Endothelial cell of umbilical vein (primary cell): ENCODE results near the gene TGFBI. TPM values are rescaled to one million over a fixed set of nuclear protein-coding genes. Genes with fewer than 3 reads are reported as not detected.

Experiments
- BruUV-seq: library from RNA; stranded (reverse); fragments of 400-500 nt; replicated peaks from 2 replicates; lab custom pipeline; 2021; lab: Mats Ljungman, UMichigan
- CTCF ChIA-PET: fragments of 300-600, 350-600 bp; sonication (Branson Sonifier 250); formaldehyde crosslinking; loops from one replicate; lab custom pipeline; 2021; ENCODE audit warnings: antibody characterized with exemption, inconsistent platforms; lab: Charles Lee
- POLR2A ChIA-PET: fragments of 300-600, 350-600 bp; sonication (Branson Sonifier 250); formaldehyde crosslinking; loops from one replicate; lab custom pipeline; 2021; ENCODE audit warnings: antibody characterized with exemption, inconsistent platforms; lab: Charles Lee
- DNase-seq: peaks from one replicate; pipeline ENCODE4 v3.0.0-alpha.2; 2011; ENCODE audit warnings: low read depth, low spot score
- FAIRE-seq: peaks from 2 replicates; lab custom pipeline; 2011; peaks lifted over from hg19 to GRCh38; lab: Jason Lieb, UNC
- H2AFZ ChIP-seq: 2 replicates; pipeline ENCODE4 v1.6.0; 2012; ENCODE audit warnings: low read depth, low read length, control low read depth, inconsistent platforms
- H3K27ac ChIP-seq: 2 replicates; pipeline ENCODE4 v1.5.1; 2011; ENCODE audit warnings: low read depth, mild to moderate bottlenecking, control low read depth, low read length, moderate library complexity; ENCODE audit not compliant: insufficient read depth
- H3K27me3 ChIP-seq, 2 experiments: 2 replicates each; pipeline versions ENCODE4 v1.6.0 to v1.6.1; 2011; ENCODE audit warnings: low read length in 2 of 2, mixed read lengths in 1 of 2; ENCODE audit not compliant: control insufficient read depth in 2 of 2, insufficient read depth in 2 of 2
- H3K36me3 ChIP-seq, 2 experiments: 2 replicates in 1 of 2; 3 replicates in 1 of 2; pipeline ENCODE4 v1.5.1; 2011; ENCODE audit warnings: low read length in 2 of 2, mild to moderate bottlenecking in 1 of 2, moderate library complexity in 1 of 2; ENCODE audit not compliant: control insufficient read depth in 2 of 2, insufficient read depth in 2 of 2; ENCODE audit errors: extremely low read depth in 1 of 2
- H3K4me1 ChIP-seq: 3 replicates; pipeline ENCODE4 v1.5.1; 2011; ENCODE audit warnings: mild to moderate bottlenecking, low read length; ENCODE audit not compliant: control insufficient read depth, insufficient read depth; ENCODE audit errors: extremely low read depth
- H3K4me2 ChIP-seq: 2 replicates; pipeline ENCODE4 v1.6.1; 2011; ENCODE audit warnings: low read length, control low read depth, mixed read lengths; ENCODE audit not compliant: insufficient read depth
- H3K4me3 ChIP-seq, 3 experiments: fragments of 200-600 bp in 1 of 3; sonication (generic), shearing (Covaris generic) in 1 of 3; replicated peaks in 1 of 3; 2 replicates each; pipeline ENCODE4 v1.5.1; 2011 to 2016; ENCODE audit warnings: control low read depth in 3 of 3, low read length in 3 of 3, mild to moderate bottlenecking in 2 of 3, inconsistent platforms in 1 of 3, low read depth in 1 of 3, moderate library complexity in 1 of 3; ENCODE audit not compliant: insufficient read depth in 1 of 3
- H3K79me2 ChIP-seq: 2 replicates; pipeline ENCODE4 v1.6.0; 2012; ENCODE audit warnings: low read length, inconsistent platforms; ENCODE audit not compliant: control insufficient read depth, insufficient read depth
- H3K9ac ChIP-seq: replicated peaks from 2 replicates; pipeline ENCODE3; 2011; ENCODE audit warnings: low read length, control low read depth; ENCODE audit not compliant: insufficient read depth; ENCODE audit errors: extremely low read depth
- H3K9me1 ChIP-seq: replicated peaks from 3 replicates; pipeline ENCODE4 v1.6.0; 2011; ENCODE audit warnings: mild to moderate bottlenecking, low read length; ENCODE audit not compliant: control insufficient read depth, insufficient read depth; ENCODE audit errors: extremely low read depth
- H3K9me3 ChIP-seq: replicated peaks from 2 replicates; pipeline ENCODE4 v1.5.1; 2012; ENCODE audit warnings: low read length, inconsistent platforms; ENCODE audit not compliant: control insufficient read depth, insufficient read depth
- H4K20me1 ChIP-seq: replicated peaks from 2 replicates; pipeline ENCODE3; 2011; ENCODE audit warnings: mild to moderate bottlenecking, low read length; ENCODE audit not compliant: control insufficient read depth, insufficient read depth; ENCODE audit errors: extremely low read depth
- EZH2 ChIP-seq: IDR thresholded peaks from 2 replicates; pipeline ENCODE4 v1.6.1; 2012; ENCODE audit warnings: borderline replicate concordance, low read depth, mild to moderate bottlenecking, moderate library complexity, low read length, inconsistent platforms; ENCODE audit not compliant: severe bottlenecking
- FOS ChIP-seq: IDR thresholded peaks from 2 replicates; pipeline ENCODE4 v1.6.1; 2011; ENCODE audit warnings: mild to moderate bottlenecking, low read length, moderate library complexity, borderline replicate concordance; ENCODE audit not compliant: insufficient read depth
- GATA2 ChIP-seq: IDR thresholded peaks from 2 replicates; pipeline ENCODE4 v1.7.0; 2011; ENCODE audit warnings: low read depth, mild to moderate bottlenecking, moderate library complexity, mixed read lengths, low read length; ENCODE audit not compliant: insufficient read length, insufficient read depth
- JUN ChIP-seq: IDR thresholded peaks from 2 replicates; pipeline ENCODE4 v1.6.1; 2011; ENCODE audit warnings: borderline replicate concordance, low read depth; ENCODE audit not compliant: insufficient read length, insufficient read depth
- MAX ChIP-seq: IDR thresholded peaks from 2 replicates; pipeline ENCODE4 v1.6.1; 2011; ENCODE audit not compliant: insufficient read depth, insufficient read length
- MYC ChIP-seq: IDR thresholded peaks from one replicate; pipeline ENCODE4 v1.6.1; 2011; ENCODE audit warnings: mild to moderate bottlenecking, low read depth, low read length
- POLR2A ChIP-seq: IDR thresholded peaks from 2 replicates; pipeline ENCODE4 v1.6.1; 2012; ENCODE audit warnings: low read depth, mild to moderate bottlenecking, control low read depth, low read length
- dilution Hi-C: fragments of 300-500 bp; cut with MboI; formaldehyde crosslinking; loops from one replicate; pipeline ENCODE4 v1.15.0; 2019; ENCODE audit warnings: low sequenced_read_pairs; ENCODE audit not compliant: extremely low pct_ligation_motif_present
- intact Hi-C: fragments of 100-400 bp; cut with micrococcal nuclease; formaldehyde crosslinking; loops from one replicate; pipeline ENCODE4 v1.10.0; 2022
- polyA plus RNA-seq, 4 experiments: library from polyadenylated mRNA; depleted of rRNA in 3 of 4; stranded (reverse) in 3 of 4; unstranded in 1 of 4; fragments of >200 nt; gene quantifications; 2 replicates each; pipeline versions ENCODE4 v1.2.1 to v1.2.3, GENCODE V29; 2011 to 2012; ENCODE audit warnings: missing spikeins in 1 of 4
- total RNA-seq: library from RNA; stranded (reverse); gene quantifications from 2 replicates; pipeline ENCODE4 v1.2.3, GENCODE V29; 2021

The TGFBI gene
- total and polyA plus RNA-seq, 2 donors (not counting 3 experiments of a cell fraction or from before 2014, with no cell fraction given), result 6.5 to 18.9 TPM

- Histone ChIP-seq H3K4me3 (no peak overlapping the region), H3K27me3 (no peaks in the 10 kb centered on the region), H3K27ac (no peak overlapping the region), H3K4me1 (peaks cover 3% of the 10 kb centered on the region), H3K79me2 (no peaks in the 10 kb centered on the region), H3K9me1 (no peaks in the 10 kb centered on the region), H3K36me3 (no peaks in the 10 kb centered on the region), H4K20me1 (no peaks in the 10 kb centered on the region), H2AFZ (no peak overlapping the region), H3K9me3 (no peaks in the 10 kb centered on the region), H3K4me2 (no peak overlapping the region), H3K9ac (no peak overlapping the region)
- dilution Hi-C loops, result no loop called here
- ChIA-PET CTCF (interaction anchor here (0.8 to 4.9 kb wide), 5 partner anchors 16 to 55 kb away, joined by 3 to 19 read pairs (median 4); no protein-coding TSS in a partner anchor), POLR2A (interaction anchor here (1.2 kb wide), 1 partner anchor 15 kb away, joined by 3 read pairs; no protein-coding TSS in a partner anchor)
- no peak for FAIRE-seq
- BruUV-seq, result no TSS peak
- TF ChIP-seq GATA2 (no peak), EZH2 (no peak), POLR2A (no peak), FOS (no peak)
- intact Hi-C loops, result no loop called here
- no peak for DNase-seq
These were observed 1.5 kb upstream of the TGFBI start for GRCh38 chr5:136027311-136027710.

GRCh38 chr5:136028090-136028489 lies 698 bp upstream of the TGFBI start:
- dilution Hi-C loops, result no loop called here
- Histone ChIP-seq H3K4me1 (peaks cover 3% of the 10 kb centered on the region), H3K4me3 (no peak overlapping the region), H3K4me2 (no peak overlapping the region), H4K20me1 (no peaks in the 10 kb centered on the region), H2AFZ (no peak overlapping the region), H3K9ac (no peak overlapping the region), H3K9me1 (no peaks in the 10 kb centered on the region), H3K36me3 (no peaks in the 10 kb centered on the region), H3K27ac (no peak overlapping the region), H3K79me2 (no peaks in the 10 kb centered on the region), H3K9me3 (no peaks in the 10 kb centered on the region), H3K27me3 (no peaks in the 10 kb centered on the region)
- ChIA-PET POLR2A (interaction anchor here (1.2 kb wide), 1 partner anchor 14 kb away, joined by 3 read pairs; no protein-coding TSS in a partner anchor), CTCF (interaction anchor here (0.7 to 4.9 kb wide), 14 partner anchors 9 to 212 kb away, joined by 3 to 19 read pairs (median 4); no protein-coding TSS in a partner anchor)
- TF ChIP-seq GATA2 (no peak), MYC (no peak), POLR2A (no peak), MAX (no peak), JUN (no peak)
- no TSS peak for BruUV-seq
- FAIRE-seq, result no peak
- DNase-seq, result no peak
- intact Hi-C loops, result loop anchor here (1.0 kb wide), 1 partner anchor 15 kb away; no protein-coding TSS in a partner anchor
